Kidney (tissue), 14 donors: ENCODE measurements around the gene PALM3. TPM values are rescaled to one million over a fixed set of nuclear protein-coding genes. Genes with fewer than 3 reads are reported as not detected.

Experiments used
- DNase-seq, 5 donors: peaks; one replicate each; pipeline ENCODE4 v3.0.0-alpha.2; 2013 to 2020
- FAIRE-seq: peaks from 2 replicates; lab custom pipeline; 2012; peaks lifted over from hg19 to GRCh38; lab: Jason Lieb, UNC
- H3K27ac ChIP-seq, 2 donors: one replicate each; pipeline ENCODE4 v1.7.0; 2013; ENCODE audit warnings: low read depth in 2 of 2, low read length in 2 of 2, inconsistent platforms in 1 of 2
- H3K27me3 ChIP-seq: one replicate; pipeline ENCODE4 v1.7.1; 2013; ENCODE audit warnings: low read length, inconsistent platforms; ENCODE audit not compliant: control insufficient read depth, insufficient read depth
- H3K36me3 ChIP-seq, 3 donors: one replicate each; pipeline versions ENCODE4 v1.7.0 to v1.7.1; 2013; ENCODE audit warnings: low read length in 3 of 3, control low read depth in 1 of 3, inconsistent platforms in 1 of 3; ENCODE audit not compliant: insufficient read depth in 3 of 3, control insufficient read depth in 2 of 3
- H3K4me1 ChIP-seq, 3 donors: one replicate each; pipeline versions ENCODE4 v1.7.0 to v1.7.1; 2013; ENCODE audit warnings: low read length in 3 of 3, inconsistent platforms in 1 of 3, low read depth in 1 of 3; ENCODE audit not compliant: control insufficient read depth in 2 of 3, insufficient read depth in 2 of 3
- H3K4me3 ChIP-seq, 3 donors: one replicate each; pipeline versions ENCODE4 v1.7.0 to v1.8.1; 2013; ENCODE audit warnings: low read length in 3 of 3, control low read depth in 1 of 3, inconsistent platforms in 1 of 3
- H3K9ac ChIP-seq, 3 donors: one replicate each; pipeline versions ENCODE4 v1.7.0 to v1.7.1; 2013; ENCODE audit warnings: low read length in 3 of 3, control low read depth in 1 of 3, inconsistent platforms in 1 of 3
- H3K9me3 ChIP-seq, 3 donors: one replicate each; pipeline versions ENCODE4 v1.7.0 to v1.7.1; 2013; ENCODE audit warnings: low read length in 3 of 3, control low read depth in 1 of 3, inconsistent platforms in 1 of 3; ENCODE audit not compliant: control insufficient read depth in 2 of 3, insufficient read depth in 1 of 3
- intact Hi-C: fragments of 100-400 bp; cut with DNase I; formaldehyde crosslinking; loops from one replicate; pipeline ENCODE4 v1.11.1; 2022
- polyA plus RNA-seq: library from polyadenylated mRNA; stranded (reverse); fragments of 350-450 nt; fragmentation: Illumina TruSeq; extraction: RNeasy Lipid Tissue Mini Kit (QIAGEN cat#74804); gene quantifications from one replicate; pipeline ENCODE4 v1.2.3, GENCODE V29; 2014; ENCODE audit warnings: low read depth, low replicate concordance; ENCODE audit not compliant: insufficient read depth
- total RNA-seq: library from RNA; stranded (reverse); fragmentation: NEBNext Ultra II Directional; extraction: Animal tissue kit (Norgen Biotek cat#: 25700); gene quantifications from one replicate; pipeline ENCODE4 v1.2.1, GENCODE V29; 2021
- TF ChIP-seq, protein P1 (sequence below): IDR thresholded peaks from 3 replicates; pipeline ENCODE4 v1.5.1; 2012; ENCODE audit warnings: mild to moderate bottlenecking, moderate library complexity, borderline replicate concordance; ENCODE audit not compliant: insufficient read depth; ENCODE audit errors: extremely low read depth
- donor health status: control.
- donor health status: control.
- donor health status: control.
- donor health status: control.
- donor health status: control.
- donor health status: DM: yes; HTN: yes; CAD: no.
- donor health status: Normal renal cell carcinoma (clear cell type).

PALM3 gene
- total and polyA plus RNA-seq, 2 donors from 2014 or later = 19.4 to 45.8 TPM

DNA sequence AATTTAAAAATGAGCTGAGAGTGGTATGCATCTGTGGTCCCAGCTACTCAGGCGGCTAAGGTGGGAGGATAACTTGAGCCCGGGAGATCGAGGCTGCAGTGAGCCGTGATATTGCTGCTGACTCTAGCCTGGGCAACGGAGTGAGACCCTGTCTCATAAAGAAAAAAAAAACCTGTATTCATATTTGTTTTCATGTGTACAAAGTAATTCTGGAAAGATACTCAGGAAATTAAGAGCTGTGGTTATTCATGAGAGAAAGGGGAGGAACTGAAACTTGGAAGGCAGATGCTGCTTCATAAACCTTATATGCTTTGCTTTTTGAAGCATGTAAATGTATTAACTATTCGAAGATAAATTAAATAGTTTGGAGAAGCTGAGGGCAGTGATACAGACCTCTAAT is 42.8 kb downstream of the PALM3 start:
- TF ChIP-seq, protein P1, sequence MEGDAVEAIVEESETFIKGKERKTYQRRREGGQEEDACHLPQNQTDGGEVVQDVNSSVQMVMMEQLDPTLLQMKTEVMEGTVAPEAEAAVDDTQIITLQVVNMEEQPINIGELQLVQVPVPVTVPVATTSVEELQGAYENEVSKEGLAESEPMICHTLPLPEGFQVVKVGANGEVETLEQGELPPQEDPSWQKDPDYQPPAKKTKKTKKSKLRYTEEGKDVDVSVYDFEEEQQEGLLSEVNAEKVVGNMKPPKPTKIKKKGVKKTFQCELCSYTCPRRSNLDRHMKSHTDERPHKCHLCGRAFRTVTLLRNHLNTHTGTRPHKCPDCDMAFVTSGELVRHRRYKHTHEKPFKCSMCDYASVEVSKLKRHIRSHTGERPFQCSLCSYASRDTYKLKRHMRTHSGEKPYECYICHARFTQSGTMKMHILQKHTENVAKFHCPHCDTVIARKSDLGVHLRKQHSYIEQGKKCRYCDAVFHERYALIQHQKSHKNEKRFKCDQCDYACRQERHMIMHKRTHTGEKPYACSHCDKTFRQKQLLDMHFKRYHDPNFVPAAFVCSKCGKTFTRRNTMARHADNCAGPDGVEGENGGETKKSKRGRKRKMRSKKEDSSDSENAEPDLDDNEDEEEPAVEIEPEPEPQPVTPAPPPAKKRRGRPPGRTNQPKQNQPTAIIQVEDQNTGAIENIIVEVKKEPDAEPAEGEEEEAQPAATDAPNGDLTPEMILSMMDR = no peak
- peak in 2 of 5 donors; percentile 25 to 41 for DNase-seq
- no peak overlapping the region for H3K27ac ChIP-seq

DNA sequence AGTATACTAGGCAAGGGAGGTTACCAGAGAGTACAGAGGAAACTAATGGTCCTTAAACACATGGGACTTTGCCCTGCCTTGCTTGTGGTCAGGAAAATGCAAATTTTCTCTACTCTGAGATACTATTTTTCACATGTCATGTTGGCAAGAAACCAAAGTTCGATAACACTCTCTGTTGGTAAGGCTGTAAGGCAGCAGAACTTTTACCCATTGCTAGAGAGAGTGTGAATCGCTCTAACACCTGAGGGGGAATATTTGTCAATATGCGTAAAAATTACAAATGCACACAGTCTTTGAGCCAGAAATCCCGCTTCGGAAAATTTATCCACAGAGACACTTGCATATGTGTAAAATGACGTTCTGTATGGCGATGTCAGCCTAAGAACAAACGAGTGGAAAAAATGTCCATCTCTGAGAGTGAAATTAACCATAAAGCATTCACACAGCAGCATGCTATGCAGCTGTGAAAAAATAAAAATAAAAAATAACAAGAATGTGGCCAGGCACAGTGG is 46.3 kb downstream of the PALM3 start:
- Histone ChIP-seq H3K36me3 (no peaks in the 10 kb centered on the region), H3K4me3 (no peak overlapping the region), H3K9me3 (no peaks in the 10 kb centered on the region), H3K4me1 (no peaks in the 10 kb centered on the region), H3K27me3 (no peaks in the 10 kb centered on the region), H3K27ac (no peak overlapping the region), H3K9ac (no peak overlapping the region)
- intact Hi-C loops = no loop called here
- peak in 2 of 5 donors; percentile 28 to 40 for DNase-seq
- no peak for FAIRE-seq
- TF ChIP-seq, protein P1 = no peak

More for the DNA sequence above, 42.8 kb downstream of the PALM3 start:
- no peak overlapping the region for H3K9ac ChIP-seq
- H3K4me1 ChIP-seq = peaks cover 0 to 5% (median 0%) of the 10 kb centered on the region in 3 donors
- no peak for FAIRE-seq
- H3K27me3 ChIP-seq = no peaks in the 10 kb centered on the region
- no peaks in the 10 kb centered on the region for H3K9me3 ChIP-seq
- intact Hi-C loops = no loop called here
- no peak overlapping the region for H3K4me3 ChIP-seq
- H3K36me3 ChIP-seq = no peaks in the 10 kb centered on the region

- H3K36me3 ChIP-seq = no peaks in the 10 kb centered on the region
- TF ChIP-seq, protein P1 = no peak
- no peaks in the 10 kb centered on the region for H3K4me1 ChIP-seq
- H3K9me3 ChIP-seq = no peaks in the 10 kb centered on the region
- intact Hi-C loops = no loop called here
- no peak for FAIRE-seq
- H3K27me3 ChIP-seq = no peaks in the 10 kb centered on the region
- H3K9ac ChIP-seq = no peak overlapping the region
- no peak overlapping the region for H3K4me3 ChIP-seq
- no peak overlapping the region for H3K27ac ChIP-seq
- DNase-seq = no peak
Measured at GRCh38 chr19:14012378-14012915, 49.4 kb downstream of the PALM3 start.
